ENCODE results near the gene RBM24.

- TF ChIP-seq MAX (IDR thresholded peaks at IDR 0.05) (no peak), YY1 (IDR thresholded peaks at IDR 0.05) (no peak), ZBTB33 (IDR thresholded peaks at IDR 0.05) (no peak), CTCF (IDR thresholded peaks at IDR 0.05; ENCODE audit: low read depth, low read length, missing input control) (no peak), EGR1 (IDR thresholded peaks at IDR 0.05; ENCODE audit: low read depth in 2 of 2) (no peak), TAF1 (conservative IDR thresholded peaks at IDR 0.05) (no peak), REST (IDR thresholded peaks at IDR 0.05) (no peak)
Observed at GRCh38 chr6:17237246-17237645, 43.9 kb upstream of the RBM24 start.
